RWPE2 (cell line): ENCODE measurements around the gene WDR90.

Experiments used
- ATAC-seq: fragments of 200-7000 bp; cut with Tn5 transposase; 3 replicates; pipeline ENCODE4 v1.9.1; 2021; ENCODE audit warnings: low read depth
- DNase-seq: peaks from one replicate; pipeline ENCODE4 v3.0.0-alpha.2; 2020; ENCODE audit warnings: low spot score
- H3K27ac ChIP-seq: fragments of 450-650 bp; 2 replicates; pipeline ENCODE4 v1.5.1; 2017; ENCODE audit warnings: mild to moderate bottlenecking; ENCODE audit not compliant: poor library complexity, severe bottlenecking
- H3K27me3 ChIP-seq: fragments of 250-450 bp; sonication (Bioruptor Pico); 2 replicates; pipeline ENCODE4 v1.5.1; 2021; ENCODE audit warnings: mild to moderate bottlenecking, moderate library complexity; ENCODE audit not compliant: insufficient read depth, poor library complexity, severe bottlenecking
- H3K36me3 ChIP-seq: fragments of 250-450 bp; sonication (Bioruptor Pico); 2 replicates; pipeline ENCODE4 v1.5.1; 2020; ENCODE audit warnings: low read depth, mild to moderate bottlenecking, moderate library complexity
- H3K4me1 ChIP-seq: fragments of 250-450 bp; sonication (Bioruptor Pico); 2 replicates; pipeline ENCODE4 v1.5.1; 2021; ENCODE audit warnings: mild to moderate bottlenecking, moderate library complexity; ENCODE audit not compliant: insufficient read depth, poor library complexity, severe bottlenecking
- H3K4me3 ChIP-seq: fragments of 250-450 bp; sonication (Bioruptor Pico); 2 replicates; pipeline ENCODE4 v1.5.1; 2021; ENCODE audit warnings: mild to moderate bottlenecking, moderate library complexity; ENCODE audit not compliant: severe bottlenecking
- H3K9me3 ChIP-seq: fragments of 250-450 bp; sonication (Bioruptor Pico); 2 replicates; pipeline ENCODE4 v1.5.1; 2021; ENCODE audit warnings: mild to moderate bottlenecking, moderate library complexity; ENCODE audit not compliant: severe bottlenecking
- TF ChIP-seq, protein P1 (sequence below): fragments of 450-650 bp; IDR thresholded peaks from one replicate; pipeline ENCODE4 v1.5.1; 2017; ENCODE audit warnings: mild to moderate bottlenecking, moderate library complexity; ENCODE audit not compliant: poor library complexity, severe bottlenecking

WDR90 gene

DNA sequence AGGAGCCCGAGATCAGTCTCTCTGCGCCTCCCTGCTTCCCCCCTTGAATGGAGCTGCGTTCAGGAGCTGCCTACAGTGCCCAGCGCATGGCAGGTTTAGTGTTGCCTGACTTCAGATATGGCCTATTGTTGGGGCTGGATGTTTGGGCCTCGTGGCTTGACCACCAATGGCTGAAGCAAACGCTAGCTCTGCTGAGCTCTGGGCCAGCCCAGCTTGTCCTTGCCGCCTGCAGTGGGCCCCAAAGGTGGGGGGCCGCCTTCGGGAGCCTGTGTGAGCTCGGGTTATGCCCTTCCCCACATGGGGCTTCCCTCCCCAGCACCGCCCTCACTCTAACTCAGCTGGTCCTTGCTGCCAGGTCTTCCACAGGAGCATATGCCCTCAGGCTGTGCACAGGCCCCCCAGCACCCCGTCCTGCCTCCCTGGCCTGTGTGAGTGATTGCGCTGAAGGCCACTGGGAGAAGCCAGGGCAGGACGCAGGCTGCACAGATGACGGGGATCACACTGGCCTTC is 11.1 kb upstream of the WDR90 start:
- TF ChIP-seq, protein P1, sequence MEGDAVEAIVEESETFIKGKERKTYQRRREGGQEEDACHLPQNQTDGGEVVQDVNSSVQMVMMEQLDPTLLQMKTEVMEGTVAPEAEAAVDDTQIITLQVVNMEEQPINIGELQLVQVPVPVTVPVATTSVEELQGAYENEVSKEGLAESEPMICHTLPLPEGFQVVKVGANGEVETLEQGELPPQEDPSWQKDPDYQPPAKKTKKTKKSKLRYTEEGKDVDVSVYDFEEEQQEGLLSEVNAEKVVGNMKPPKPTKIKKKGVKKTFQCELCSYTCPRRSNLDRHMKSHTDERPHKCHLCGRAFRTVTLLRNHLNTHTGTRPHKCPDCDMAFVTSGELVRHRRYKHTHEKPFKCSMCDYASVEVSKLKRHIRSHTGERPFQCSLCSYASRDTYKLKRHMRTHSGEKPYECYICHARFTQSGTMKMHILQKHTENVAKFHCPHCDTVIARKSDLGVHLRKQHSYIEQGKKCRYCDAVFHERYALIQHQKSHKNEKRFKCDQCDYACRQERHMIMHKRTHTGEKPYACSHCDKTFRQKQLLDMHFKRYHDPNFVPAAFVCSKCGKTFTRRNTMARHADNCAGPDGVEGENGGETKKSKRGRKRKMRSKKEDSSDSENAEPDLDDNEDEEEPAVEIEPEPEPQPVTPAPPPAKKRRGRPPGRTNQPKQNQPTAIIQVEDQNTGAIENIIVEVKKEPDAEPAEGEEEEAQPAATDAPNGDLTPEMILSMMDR = no peak
- Histone ChIP-seq H3K4me3 (no peak overlapping the region), H3K9me3 (no peaks in the 10 kb centered on the region), H3K27ac (no peak overlapping the region), H3K36me3 (no peaks in the 10 kb centered on the region), H3K27me3 (no peaks in the 10 kb centered on the region), H3K4me1 (no peaks in the 10 kb centered on the region)
- DNase-seq = no peak
- ATAC-seq = no peak

- no peak overlapping the region for H3K4me3 ChIP-seq
- H3K9me3 ChIP-seq = no peaks in the 10 kb centered on the region
- no peak overlapping the region for H3K27ac ChIP-seq
- DNase-seq = no peak
- TF ChIP-seq, protein P1 = no peak
- H3K36me3 ChIP-seq = no peaks in the 10 kb centered on the region
- no peaks in the 10 kb centered on the region for H3K27me3 ChIP-seq
- H3K4me1 ChIP-seq = no peaks in the 10 kb centered on the region
- no peak for ATAC-seq
Observed at GRCh38 chr16:638836-639235, 10.3 kb upstream of the WDR90 start.

DNA sequence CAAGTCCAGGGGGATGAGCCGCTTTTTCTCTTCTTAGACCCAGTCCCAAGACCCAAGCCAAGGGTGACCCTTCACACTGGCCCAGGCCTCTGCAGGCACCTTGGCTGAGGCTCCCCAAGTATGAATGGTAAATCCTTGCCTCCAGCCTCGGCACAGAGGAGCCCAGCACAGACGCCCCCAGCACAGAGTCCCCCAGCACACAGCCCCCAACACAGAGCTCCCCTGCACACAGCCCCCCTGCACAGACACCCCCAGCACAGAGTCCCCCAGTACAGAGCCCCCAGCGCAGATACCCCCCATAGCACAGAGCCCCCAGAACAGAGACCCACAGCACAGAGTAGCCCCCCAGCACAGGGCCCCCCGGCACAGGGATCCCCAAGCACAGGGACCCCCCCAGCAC is 8.6 kb upstream of the WDR90 start:
- Histone ChIP-seq H3K4me3 (no peak overlapping the region), H3K36me3 (no peaks in the 10 kb centered on the region), H3K27me3 (no peaks in the 10 kb centered on the region), H3K27ac (no peak overlapping the region), H3K4me1 (peaks cover 5% of the 10 kb centered on the region), H3K9me3 (no peaks in the 10 kb centered on the region)
- ATAC-seq = no peak
- TF ChIP-seq, protein P1 = no peak
- DNase-seq = no peak

GRCh38 chr16:641326-642188 is 7.6 kb upstream of the WDR90 start, which contains the start of gene MCRIP2:
Gene MCRIP2 (plus strand): TSS chr16:641828. CDS start chr16:641992, 164 bp downstream.
- Histone ChIP-seq H3K27ac (peak within 1 kb of the TSS; percentile 73), H3K4me3 (peak within 1 kb of the TSS; percentile 73), H3K4me1 (peaks cover 10% of the 10 kb centered on the region), H3K27me3 (no peaks in the 10 kb centered on the region), H3K9me3 (no peaks in the 10 kb centered on the region), H3K36me3 (no peaks in the 10 kb centered on the region)
- ATAC-seq (peak; percentile 64), DNase-seq (no peak)
- TF ChIP-seq, protein P1 = no peak
